Natural killer cell (primary cell): Measurements from ENCODE around the gene SHOC2. TPM values are rescaled to one million over a fixed set of nuclear protein-coding genes. Genes with fewer than 3 reads are reported as not detected.

ENCODE experiments used
- ATAC-seq, 3 donors: fragments of 150-1000 bp in 2 of 3; fragments of 200-7000 bp in 1 of 3; cut with Tn5 transposase; 1 replicate in 1 of 3; 2 replicates in 2 of 3; pipeline ENCODE4 v1.10.0; 2021; ENCODE audit warnings: mild to moderate bottlenecking in 2 of 3, moderate library complexity in 2 of 3
- DNase-seq, 2 donors: peaks; one replicate each; pipeline versions ENCODE4 v3.0.0 to v3.0.0-alpha.2; 2013 to 2021; ENCODE audit warnings: mixed read lengths in 1 of 2
- H3K27ac ChIP-seq: one replicate; pipeline ENCODE4 v1.5.1; 2013; ENCODE audit warnings: mild to moderate bottlenecking, low read length
- H3K27me3 ChIP-seq: one replicate; pipeline ENCODE4 v1.6.1; 2013; ENCODE audit warnings: low read length; ENCODE audit not compliant: control insufficient read depth, insufficient read depth
- H3K36me3 ChIP-seq: one replicate; pipeline ENCODE4 v1.6.1; 2013; ENCODE audit warnings: low read length; ENCODE audit not compliant: control insufficient read depth, insufficient read depth
- H3K4me1 ChIP-seq: one replicate; pipeline ENCODE4 v1.6.1; 2013; ENCODE audit warnings: low read length; ENCODE audit not compliant: control insufficient read depth, insufficient read depth
- H3K4me3 ChIP-seq: one replicate; pipeline ENCODE4 v1.5.1; 2013; ENCODE audit warnings: low read length
- H3K9me3 ChIP-seq: one replicate; pipeline ENCODE4 v1.6.1; 2013; ENCODE audit warnings: low read length; ENCODE audit not compliant: control insufficient read depth, insufficient read depth
- H3K27ac Mint-ChIP-seq, 2 donors: one replicate each; pipeline ENCODE4 v1.8.0; 2022; ENCODE audit warnings: mild to moderate bottlenecking in 2 of 2, mixed read lengths in 2 of 2, moderate library complexity in 1 of 2
- H3K27me3 Mint-ChIP-seq, 2 donors: one replicate each; pipeline ENCODE4 v1.8.0; 2022; ENCODE audit warnings: low read depth in 2 of 2, mixed read lengths in 2 of 2
- H3K36me3 Mint-ChIP-seq: one replicate; pipeline ENCODE4 v1.8.0; 2022; ENCODE audit warnings: mixed read lengths
- H3K4me1 Mint-ChIP-seq, 2 donors: one replicate each; pipeline ENCODE4 v1.8.0; 2022; ENCODE audit warnings: mixed read lengths in 2 of 2
- H3K4me3 Mint-ChIP-seq: one replicate; pipeline ENCODE4 v1.8.0; 2022; ENCODE audit warnings: mild to moderate bottlenecking, moderate library complexity, mixed read lengths
- H3K9me3 Mint-ChIP-seq, 2 donors: one replicate each; pipeline ENCODE4 v1.8.0; 2022; ENCODE audit warnings: mixed read lengths in 2 of 2
- WGBS: methylation state at CpG from one replicate; pipeline ENCODE4 v1.1.7; 2013; ENCODE audit warnings: missing lambda C conversion rate; ENCODE audit not compliant: insufficient coverage; 5-methylcytosine and 5-hydroxymethylcytosine counted together
- intact Hi-C: fragments of 100-400 bp; cut with micrococcal nuclease; formaldehyde crosslinking; loops from one replicate; pipeline ENCODE4 v1.14.2; 2022
- total RNA-seq, 4 donors: library from RNA; stranded (reverse); fragments of 120-200 nt in 1 of 4; gene quantifications; one replicate each; pipeline versions ENCODE4 v1.2.3 to v1.2.4, GENCODE V29; 2013 to 2022
- TF ChIP-seq, protein P1 (sequence below): fragments of 200-600 bp; IDR thresholded peaks from one replicate; pipeline ENCODE4 v1.8.0; 2022; ENCODE audit warnings: antibody characterized with exemption

Gene SHOC2
- total RNA-seq, 3 donors from 2014 or later (not counting 1 experiment from before 2014, with no cell fraction given) = 81.8 to 87.6 (median 85.7) TPM

GRCh38 chr10:110919971-110920881, 822 bp downstream of the SHOC2 start:
- ATAC-seq (no peak), DNase-seq (peak; percentile 25 to 52)
- peak overlapping the region; percentile 89 for H3K27ac ChIP-seq
- intact Hi-C loops = loop anchor here (1.0 to 10.0 kb wide), 4 partner anchors 48 to 615 kb away; partner anchors contain the start of gene SMNDC1
- Mint-ChIP-seq H3K27ac (peak overlapping the region; percentile 99 to 100), H3K9me3 (no peaks in the 10 kb centered on the region), H3K4me3 (peak overlapping the region; percentile 97), H3K27me3 (no peaks in the 10 kb centered on the region), H3K36me3 (no peaks in the 10 kb centered on the region), H3K4me1 (peaks cover 41 to 53% of the 10 kb centered on the region in 2 donors)
- no peaks in the 10 kb centered on the region for H3K9me3 ChIP-seq
- peaks cover 2% of the 10 kb centered on the region for H3K36me3 ChIP-seq
- H3K4me1 ChIP-seq = peaks cover 7% of the 10 kb centered on the region
- no peaks in the 10 kb centered on the region for H3K27me3 ChIP-seq
- WGBS = 0% methylated on average over 35 of the region's 44 CpGs
- TF ChIP-seq, protein P1, sequence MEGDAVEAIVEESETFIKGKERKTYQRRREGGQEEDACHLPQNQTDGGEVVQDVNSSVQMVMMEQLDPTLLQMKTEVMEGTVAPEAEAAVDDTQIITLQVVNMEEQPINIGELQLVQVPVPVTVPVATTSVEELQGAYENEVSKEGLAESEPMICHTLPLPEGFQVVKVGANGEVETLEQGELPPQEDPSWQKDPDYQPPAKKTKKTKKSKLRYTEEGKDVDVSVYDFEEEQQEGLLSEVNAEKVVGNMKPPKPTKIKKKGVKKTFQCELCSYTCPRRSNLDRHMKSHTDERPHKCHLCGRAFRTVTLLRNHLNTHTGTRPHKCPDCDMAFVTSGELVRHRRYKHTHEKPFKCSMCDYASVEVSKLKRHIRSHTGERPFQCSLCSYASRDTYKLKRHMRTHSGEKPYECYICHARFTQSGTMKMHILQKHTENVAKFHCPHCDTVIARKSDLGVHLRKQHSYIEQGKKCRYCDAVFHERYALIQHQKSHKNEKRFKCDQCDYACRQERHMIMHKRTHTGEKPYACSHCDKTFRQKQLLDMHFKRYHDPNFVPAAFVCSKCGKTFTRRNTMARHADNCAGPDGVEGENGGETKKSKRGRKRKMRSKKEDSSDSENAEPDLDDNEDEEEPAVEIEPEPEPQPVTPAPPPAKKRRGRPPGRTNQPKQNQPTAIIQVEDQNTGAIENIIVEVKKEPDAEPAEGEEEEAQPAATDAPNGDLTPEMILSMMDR = no peak
- H3K4me3 ChIP-seq = peak overlapping the region; percentile 86

DNA sequence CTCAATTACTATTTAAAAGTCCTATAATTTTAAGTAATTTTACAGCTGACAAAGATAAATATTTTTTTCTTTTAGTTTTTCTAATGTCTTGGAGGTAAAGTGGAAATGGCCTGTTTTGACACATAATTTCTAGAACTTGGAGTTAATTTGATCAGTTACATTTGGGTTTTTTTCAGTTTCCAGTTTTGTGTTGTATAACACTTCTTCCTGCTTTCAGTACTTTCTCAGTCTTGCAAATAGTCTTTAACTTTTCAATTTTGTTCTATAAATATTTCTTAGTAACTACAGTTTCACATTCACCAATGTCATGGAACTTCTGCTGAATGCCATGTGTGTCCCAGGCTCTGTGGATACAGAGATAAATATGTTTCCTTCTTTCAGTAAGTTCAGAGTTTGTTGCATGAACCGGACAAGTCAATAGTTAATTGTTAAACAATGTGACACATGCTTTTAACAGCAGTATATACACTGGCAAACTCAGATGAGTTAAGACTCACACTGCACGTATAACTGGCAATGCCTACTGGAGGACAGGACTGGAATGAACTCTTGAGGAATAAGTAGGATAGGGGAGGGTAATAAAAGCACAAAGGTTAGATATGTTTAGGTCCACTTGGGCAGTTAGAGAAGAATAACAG, 4.6 kb downstream of the SHOC2 start:
- no peaks in the 10 kb centered on the region for H3K36me3 Mint-ChIP-seq
- TF ChIP-seq, protein P1 = no peak
- intact Hi-C loops = no loop called here
- H3K36me3 ChIP-seq = no peaks in the 10 kb centered on the region
- 82% methylated on average over 2 of the region's 2 CpGs for WGBS
- peak overlapping the region in 1 of 2 donors; percentile 8 for H3K27ac Mint-ChIP-seq
- no peaks in the 10 kb centered on the region for H3K9me3 ChIP-seq
- peaks cover 39 to 50% of the 10 kb centered on the region in 2 donors for H3K4me1 Mint-ChIP-seq
- peaks cover 11% of the 10 kb centered on the region for H3K4me1 ChIP-seq
- ATAC-seq (no peak), DNase-seq (no peak)
- no peak overlapping the region for H3K4me3 Mint-ChIP-seq
- no peaks in the 10 kb centered on the region for H3K27me3 Mint-ChIP-seq
- no peaks in the 10 kb centered on the region for H3K27me3 ChIP-seq
- no peak overlapping the region for H3K27ac ChIP-seq
- no peak overlapping the region for H3K4me3 ChIP-seq
- H3K9me3 Mint-ChIP-seq = no peaks in the 10 kb centered on the region

- no peaks in the 10 kb centered on the region for H3K36me3 ChIP-seq
- H3K27me3 ChIP-seq = no peaks in the 10 kb centered on the region
- no peak overlapping the region for H3K4me3 Mint-ChIP-seq
- TF ChIP-seq, protein P1 = no peak
- H3K36me3 Mint-ChIP-seq = no peaks in the 10 kb centered on the region
- no peak overlapping the region for H3K27ac Mint-ChIP-seq
- H3K4me3 ChIP-seq = no peak overlapping the region
- H3K9me3 Mint-ChIP-seq = no peaks in the 10 kb centered on the region
- H3K4me1 ChIP-seq = peaks cover 7% of the 10 kb centered on the region
- intact Hi-C loops = no loop called here
- no peaks in the 10 kb centered on the region for H3K9me3 ChIP-seq
- WGBS = 92% methylated on average over 2 of the region's 2 CpGs
- H3K27ac ChIP-seq = no peak overlapping the region
- peaks cover 23 to 35% of the 10 kb centered on the region in 2 donors for H3K4me1 Mint-ChIP-seq
- DNase-seq (no peak), ATAC-seq (no peak)
- H3K27me3 Mint-ChIP-seq = no peaks in the 10 kb centered on the region
Observed at GRCh38 chr10:110927461-110927860, 8.1 kb downstream of the SHOC2 start.
